H1 (cell line): ENCODE data around the gene GPR42. TPM values are rescaled to one million over a fixed set of nuclear protein-coding genes. Genes with fewer than 3 reads are reported as not detected.

Experiments
- CTCF ChIA-PET: fragments of 300-600 bp; sonication (Branson Sonifier 250); formaldehyde crosslinking; loops from one replicate; lab custom pipeline; 2021; ENCODE audit not compliant: partially characterized antibody; lab: Charles Lee
- POLR2A ChIA-PET: fragments of 300-600 bp; sonication (Branson Sonifier 250); formaldehyde crosslinking; loops from one replicate; lab custom pipeline; 2021; ENCODE audit warnings: inconsistent platforms; ENCODE audit not compliant: partially characterized antibody; lab: Charles Lee
- DNase-seq, 2 experiments: peaks; one replicate each; pipeline versions ENCODE4 v3.0.0 to v3.0.0-alpha.2; 2010 to 2022; ENCODE audit warnings: low spot score in 2 of 2, low read depth in 1 of 2, mixed read lengths in 1 of 2
- FAIRE-seq: peaks from 2 replicates; lab custom pipeline; 2011; peaks lifted over from hg19 to GRCh38; lab: Jason Lieb, UNC
- H2AFZ ChIP-seq: 2 replicates; pipeline ENCODE4 v1.8.1; 2012; ENCODE audit warnings: low read length, inconsistent platforms
- H2AK5ac ChIP-seq: 2 replicates; pipeline ENCODE4 v1.6.1; 2013; ENCODE audit warnings: low read depth, low read length
- H2BK120ac ChIP-seq: replicated peaks from 2 replicates; pipeline ENCODE3; 2013; ENCODE audit warnings: low read depth, low read length, inconsistent platforms
- H2BK12ac ChIP-seq: 2 replicates; pipeline ENCODE4 v1.6.1; 2013; ENCODE audit warnings: low read depth, low read length
- H2BK15ac ChIP-seq: 2 replicates; pipeline ENCODE4 v1.6.1; 2013; ENCODE audit warnings: low read length
- H2BK20ac ChIP-seq: 2 replicates; pipeline ENCODE4 v1.6.1; 2013; ENCODE audit warnings: low read length
- H2BK5ac ChIP-seq: 2 replicates; pipeline ENCODE4 v1.6.1; 2013; ENCODE audit warnings: low read depth, low read length
- H3K14ac ChIP-seq: 2 replicates; pipeline ENCODE4 v1.6.1; 2013; ENCODE audit warnings: inconsistent platforms; ENCODE audit not compliant: insufficient read length
- H3K18ac ChIP-seq: 2 replicates; pipeline ENCODE4 v1.6.1; 2013; ENCODE audit warnings: low read length; ENCODE audit errors: extremely low read depth
- H3K23ac ChIP-seq: 2 replicates; pipeline ENCODE4 v1.6.1; 2013; ENCODE audit warnings: inconsistent platforms; ENCODE audit not compliant: insufficient read length
- H3K23me2 ChIP-seq: 2 replicates; pipeline ENCODE4 v1.6.1; 2013; ENCODE audit warnings: low read depth, low read length
- H3K27ac ChIP-seq: 2 replicates; pipeline ENCODE4 v1.6.1; 2011; ENCODE audit warnings: low read depth, low read length, inconsistent platforms
- H3K27me3 ChIP-seq, 4 experiments: replicated peaks in 1 of 4; 1 replicate in 1 of 4; 2 replicates in 3 of 4; pipeline versions ENCODE4 v1.6.1 to v1.8.1; 2011 to 2013; ENCODE audit warnings: low read length in 3 of 4, mild to moderate bottlenecking in 3 of 4, inconsistent platforms in 2 of 4, mixed read lengths in 2 of 4, moderate library complexity in 1 of 4; ENCODE audit not compliant: control insufficient read depth in 3 of 4, insufficient read depth in 3 of 4; ENCODE audit errors: extremely low read depth in 1 of 4
- H3K36me3 ChIP-seq, 4 experiments: 2 replicates each; pipeline versions ENCODE4 v1.6.1 to v1.8.1; 2011 to 2013; ENCODE audit warnings: mild to moderate bottlenecking in 4 of 4, low read length in 3 of 4, moderate library complexity in 2 of 4, control low read depth in 1 of 4, inconsistent platforms in 1 of 4; ENCODE audit not compliant: insufficient read depth in 4 of 4, control insufficient read depth in 2 of 4
- H3K4ac ChIP-seq: replicated peaks from 2 replicates; pipeline ENCODE3; 2013; ENCODE audit warnings: low read length, low read depth, mixed read lengths, inconsistent platforms; ENCODE audit not compliant: insufficient read length
- H3K4me1 ChIP-seq, 4 experiments: replicated peaks in 1 of 4; 1 replicate in 1 of 4; 2 replicates in 3 of 4; pipeline versions ENCODE4 v1.6.1 to v1.8.1; 2011 to 2013; ENCODE audit warnings: low read length in 3 of 4, inconsistent platforms in 2 of 4, mixed read lengths in 1 of 4; ENCODE audit not compliant: insufficient read depth in 4 of 4, control insufficient read depth in 3 of 4
- H3K4me2 ChIP-seq, 2 experiments: 2 replicates each; pipeline versions ENCODE4 v1.6.1 to v1.8.1; 2011 to 2013; ENCODE audit warnings: low read depth in 2 of 2, low read length in 2 of 2, control low read depth in 1 of 2, inconsistent platforms in 1 of 2, mild to moderate bottlenecking in 1 of 2; ENCODE audit not compliant: insufficient read depth in 1 of 2
- H3K4me3 ChIP-seq, 4 experiments: fragments of 200-600, 300-600 bp in 1 of 4; sonication (generic), shearing (Covaris generic), sonication (Bioruptor Twin) in 1 of 4; 2 replicates each; pipeline versions ENCODE4 v1.5.1 to v1.8.1; 2011 to 2016; ENCODE audit warnings: low read length in 4 of 4, low read depth in 3 of 4, control low read depth in 2 of 4, inconsistent platforms in 2 of 4, mild to moderate bottlenecking in 2 of 4, mixed read lengths in 1 of 4, moderate library complexity in 1 of 4; ENCODE audit not compliant: insufficient read depth in 2 of 4; ENCODE audit errors: extremely low read depth in 1 of 4
- H3K56ac ChIP-seq: replicated peaks from 2 replicates; pipeline ENCODE3; 2013; ENCODE audit warnings: low read depth, mild to moderate bottlenecking, mixed read lengths, low read length, inconsistent platforms; ENCODE audit not compliant: insufficient read length
- H3K79me1 ChIP-seq: 2 replicates; pipeline ENCODE4 v1.6.1; 2013; ENCODE audit warnings: low read depth, low read length, control low read depth
- H3K79me2 ChIP-seq, 2 experiments: 2 replicates each; pipeline versions ENCODE4 v1.6.1 to v1.8.1; 2012 to 2013; ENCODE audit warnings: low read length in 2 of 2, mild to moderate bottlenecking in 2 of 2, inconsistent platforms in 1 of 2; ENCODE audit not compliant: insufficient read depth in 2 of 2, control insufficient read depth in 1 of 2
- H3K9ac ChIP-seq, 4 experiments: replicated peaks in 1 of 4; 1 replicate in 1 of 4; 2 replicates in 3 of 4; pipeline versions ENCODE4 v1.6.1 to v1.8.1; 2011 to 2013; ENCODE audit warnings: low read depth in 3 of 4, low read length in 3 of 4, control low read depth in 2 of 4, mild to moderate bottlenecking in 2 of 4, moderate library complexity in 2 of 4, inconsistent platforms in 1 of 4; ENCODE audit errors: extremely low read depth in 1 of 4
- H3K9me3 ChIP-seq, 2 experiments: 2 replicates each; pipeline versions ENCODE4 v1.6.1 to v1.8.1; 2012 to 2013; ENCODE audit warnings: mild to moderate bottlenecking in 2 of 2, moderate library complexity in 2 of 2, control low read depth in 1 of 2, inconsistent platforms in 1 of 2, low read depth in 1 of 2, low read length in 1 of 2, mixed read lengths in 1 of 2; ENCODE audit not compliant: insufficient read depth in 2 of 2
- H4K20me1 ChIP-seq, 2 experiments: replicated peaks in 1 of 2; 2 replicates each; pipeline versions ENCODE3 to v1.8.1; 2011 to 2013; ENCODE audit warnings: inconsistent platforms in 2 of 2, low read length in 2 of 2, mild to moderate bottlenecking in 1 of 2; ENCODE audit not compliant: insufficient read depth in 2 of 2, control insufficient read depth in 1 of 2
- H4K5ac ChIP-seq: 2 replicates; pipeline ENCODE4 v1.6.1; 2013; ENCODE audit warnings: low read length, low read depth, mixed read lengths, inconsistent platforms; ENCODE audit not compliant: insufficient read length
- H4K8ac ChIP-seq: 2 replicates; pipeline ENCODE4 v1.8.0; 2013; ENCODE audit warnings: mild to moderate bottlenecking, moderate library complexity, low read length, inconsistent platforms; ENCODE audit not compliant: insufficient read depth; ENCODE audit errors: extremely low read depth
- H4K91ac ChIP-seq: replicated peaks from 2 replicates; pipeline ENCODE3; 2013; ENCODE audit warnings: low read length, mixed read lengths, inconsistent platforms; ENCODE audit not compliant: insufficient read length
- BRCA1 ChIP-seq: IDR thresholded peaks from 2 replicates; pipeline ENCODE4 v1.6.1; 2012; ENCODE audit warnings: low read depth, low read length, improper control_type of control experiment
- CBX8 ChIP-seq: fragments of 300-800, 300-1000 bp; sonication (generic); IDR thresholded peaks from 2 replicates; pipeline ENCODE4 v1.7.1; 2016; ENCODE audit warnings: low read depth, low read length, borderline replicate concordance
- CHD2 ChIP-seq: IDR thresholded peaks from 2 replicates; pipeline ENCODE4 v1.6.1; 2012; ENCODE audit warnings: low read length, improper control_type of control experiment
- GABPA ChIP-seq: IDR thresholded peaks from 2 replicates; pipeline ENCODE4 v1.6.1; 2011; ENCODE audit warnings: mild to moderate bottlenecking, low read length, moderate library complexity, borderline replicate concordance; ENCODE audit not compliant: insufficient read depth
- KDM4A ChIP-seq: IDR thresholded peaks from one replicate; pipeline ENCODE4 v1.7.1; 2012; ENCODE audit warnings: low read depth, mild to moderate bottlenecking, moderate library complexity, low read length, inconsistent platforms; ENCODE audit not compliant: severe bottlenecking
- POLR2AphosphoS5 ChIP-seq: IDR thresholded peaks from 2 replicates; pipeline ENCODE4 v1.6.1; 2011; ENCODE audit warnings: low read depth, low read length
- POU5F1 ChIP-seq: IDR thresholded peaks from 2 replicates; pipeline ENCODE4 v1.6.1; 2011; ENCODE audit warnings: low read depth, mild to moderate bottlenecking, low read length, moderate library complexity
- RNF2 ChIP-seq: fragments of 200-900, 300-1000 bp; sonication (generic); IDR thresholded peaks from 2 replicates; pipeline ENCODE4 v1.7.1; 2016; ENCODE audit warnings: borderline replicate concordance, low read depth, mild to moderate bottlenecking, antibody characterized with exemption, low read length; ENCODE audit not compliant: poor library complexity, severe bottlenecking; ENCODE audit errors: missing control alignments
- SAP30 ChIP-seq: fragments of 300-600 bp; sonication (generic); IDR thresholded peaks from 2 replicates; pipeline ENCODE4 v1.7.1; 2012; ENCODE audit warnings: low read length, moderate library complexity, mild to moderate bottlenecking, inconsistent platforms; ENCODE audit not compliant: insufficient read depth, insufficient replicate concordance
- SIX5 ChIP-seq: IDR thresholded peaks from 2 replicates; pipeline ENCODE4 v1.6.1; 2011; ENCODE audit warnings: mild to moderate bottlenecking, low read depth, low read length
- SRF ChIP-seq: IDR thresholded peaks from 2 replicates; pipeline ENCODE4 v1.6.1; 2011; ENCODE audit warnings: mild to moderate bottlenecking, low read depth, low read length, moderate library complexity
- TAF7 ChIP-seq: optimal IDR thresholded peaks from 2 replicates; pipeline ENCODE3; 2011; ENCODE audit warnings: low read depth, mild to moderate bottlenecking, inconsistent platforms, low read length, moderate library complexity, borderline replicate concordance
- TCF12 ChIP-seq: IDR thresholded peaks from 2 replicates; pipeline ENCODE4 v1.6.1; 2011; ENCODE audit warnings: low read depth, mild to moderate bottlenecking, low read length
- WGBS, 2 experiments: shearing (Covaris generic) in 1 of 2; methylation state at CpG; one replicate each; pipeline versions ENCODE4 v1.1.6 to v1.1.7; 2013 to 2015; ENCODE audit warnings: low lambda C conversion rate in 2 of 2, mixed read lengths in 2 of 2, inconsistent platforms in 1 of 2, low coverage in 1 of 2, missing lambda C conversion rate in 1 of 2; ENCODE audit not compliant: insufficient replicate concordance in 2 of 2, insufficient coverage in 1 of 2, insufficient read length in 1 of 2; ENCODE audit errors: extremely low coverage in 1 of 2, missing lambda C conversion rate in 1 of 2; 5-methylcytosine and 5-hydroxymethylcytosine counted together
- polyA plus RNA-seq, 7 experiments: library from polyadenylated mRNA; depleted of rRNA in 3 of 7; stranded (reverse) in 5 of 7; unstranded in 2 of 7; fragments of >200 nt in 5 of 7; fragments of 200-250 nt in 2 of 7; gene quantifications; 1 replicate in 5 of 7; 2 replicates in 1 of 7; 4 replicates in 1 of 7; pipeline versions ENCODE4 v1.2.1 to v1.2.3, GENCODE V29; 2011 to 2013; ENCODE audit warnings: missing spikeins in 2 of 7, mixed read lengths in 2 of 7
- total RNA-seq: library from RNA; stranded (reverse); fragmentation: NEBNext Ultra II Directional; extraction: Animal tissue kit (Norgen Biotek cat#: 25700); gene quantifications from 2 replicates; pipeline ENCODE4 v1.2.1, GENCODE V29; 2021

Gene GPR42
- total and polyA plus RNA-seq, 2 of the 8 experiments (the other 6 are each of a cell fraction or from before 2014, with no cell fraction given), result not detected

GRCh38 chr19:35399948-35400772, 29.3 kb downstream of the GPR42 start:
- Histone ChIP-seq H3K36me3 (no peaks in the 10 kb centered on the region; a peak in 1 of 8 replicates), H3K23ac (no peak overlapping the region), H3K79me1 (no peaks in the 10 kb centered on the region), H4K91ac (no peak overlapping the region), H2BK12ac (no peak overlapping the region), H4K20me1 (no peaks in the 10 kb centered on the region), H2BK120ac (no peak overlapping the region), H2BK5ac (no peak overlapping the region), H3K18ac (no peak overlapping the region), H3K4me1 (no peaks in the 10 kb centered on the region), H3K4ac (no peak overlapping the region), H3K56ac (no peak overlapping the region), H3K4me3 (no peak overlapping the region), H3K9ac (no peak overlapping the region), H2AFZ (no peak overlapping the region), H2BK20ac (no peak overlapping the region), H3K14ac (no peak overlapping the region), H4K5ac (no peak overlapping the region), H3K23me2 (no peaks in the 10 kb centered on the region), H3K4me2 (no peak overlapping the region), H3K79me2 (no peaks in the 10 kb centered on the region), H2AK5ac (no peak overlapping the region), H2BK15ac (no peak overlapping the region), H3K27me3 (no peaks in the 10 kb centered on the region; a peak in 1 of 7 replicates), H3K9me3 (no peaks in the 10 kb centered on the region), H4K8ac (no peak overlapping the region), H3K27ac (no peak overlapping the region)
- FAIRE-seq (no peak), DNase-seq (no peak)
- POLR2A ChIA-PET, result no interaction called here
- WGBS, 2 experiments, result 88% methylated on average over 9 of the region's 10 CpGs; no CpG with 5 or more reads in 1 of the 2 experiments
- CTCF ChIA-PET, result interaction anchor here (0.6 to 1.0 kb wide), 3 partner anchors 8 to 48 kb away, joined by 3 read pairs; no protein-coding TSS in a partner anchor
- TF ChIP-seq POLR2AphosphoS5, result no peak
- TF ChIP-seq SRF, result no peak
- no peak for TF ChIP-seq SIX5
- TF ChIP-seq TCF12, result no peak
- no peak for TF ChIP-seq CHD2
- TF ChIP-seq SAP30, result no peak
- no peak for TF ChIP-seq CBX8
- TF ChIP-seq BRCA1, result no peak
- no peak for TF ChIP-seq KDM4A
- no peak for TF ChIP-seq TAF7
- no peak for TF ChIP-seq POU5F1
- TF ChIP-seq RNF2, result no peak
- TF ChIP-seq GABPA, result no peak
